Mucosa of descending colon (tissue), 3 donors: Measurements from ENCODE around the gene ARHGAP10. TPM values are rescaled to one million over a fixed set of nuclear protein-coding genes. Genes with fewer than 3 reads are reported as not detected.

Experiments
- ATAC-seq: fragments of 200-7000 bp; cut with Tn5 transposase; one replicate; pipeline ENCODE4 v1.9.1; 2020; ENCODE audit warnings: mild to moderate bottlenecking, moderate library complexity
- DNase-seq, 3 donors: peaks; one replicate each; pipeline ENCODE4 v3.0.0-alpha.2; 2020
- H3K36me3 ChIP-seq: fragments of 200-600 bp; one replicate; pipeline ENCODE4 v1.8.0; 2021; ENCODE audit warnings: low read depth, mild to moderate bottlenecking
- H3K4me1 ChIP-seq: fragments of 200-600 bp; one replicate; pipeline ENCODE4 v1.8.0; 2021; ENCODE audit warnings: low read depth, mild to moderate bottlenecking
- H3K4me3 ChIP-seq: fragments of 200-600 bp; one replicate; pipeline ENCODE4 v1.8.0; 2021; ENCODE audit warnings: mild to moderate bottlenecking
- H3K9me3 ChIP-seq: fragments of 200-600 bp; one replicate; pipeline ENCODE4 v1.8.0; 2021; ENCODE audit warnings: mild to moderate bottlenecking
- CTCF ChIP-seq: fragments of 200-600 bp; IDR thresholded peaks from one replicate; pipeline ENCODE4 v1.8.0; 2022; ENCODE audit warnings: antibody characterized with exemption, mild to moderate bottlenecking
- intact Hi-C, 2 donors: fragments of 100-400 bp; cut with DNase I in 1 of 2; cut with micrococcal nuclease in 1 of 2; formaldehyde crosslinking; loops; one replicate each; pipeline versions ENCODE4 v1.11.0 to v1.11.1; 2022; cut with DNase I, micrococcal nuclease
- total RNA-seq, 3 donors: library from RNA; stranded (reverse); fragmentation: NEBNext Ultra II Directional in 2 of 3; extraction: Animal tissue kit (Norgen Biotek cat#: 25700) in 2 of 3; gene quantifications; one replicate each; pipeline versions ENCODE4 v1.2.1 to v1.2.4, GENCODE V29; 2021 to 2023
- donor health status: DM: no; HTN: no; CAD: no; lungs with moderate emphysema.
- donor health status: DM: no; HTN: no; CAD: no.
- donor health status: DM: no; HTN: yes; CAD: no.

ARHGAP10 gene
- total RNA-seq, 3 donors from 2014 or later, result 3.0 to 66.6 (median 8.1) TPM

- ATAC-seq (no peak), DNase-seq (no peak)
- no peak for TF ChIP-seq CTCF
- Histone ChIP-seq H3K9me3 (no peaks in the 10 kb centered on the region), H3K4me1 (peaks cover 5% of the 10 kb centered on the region), H3K36me3 (no peaks in the 10 kb centered on the region), H3K4me3 (no peak overlapping the region)
- intact Hi-C loops, result no loop called here
These were observed 326.3 kb downstream of the ARHGAP10 start for GRCh38 chr4:148057984-148058859.

- Histone ChIP-seq H3K36me3 (no peaks in the 10 kb centered on the region), H3K4me3 (no peak overlapping the region), H3K9me3 (no peaks in the 10 kb centered on the region), H3K4me1 (no peaks in the 10 kb centered on the region)
- intact Hi-C loops, result no loop called here
- TF ChIP-seq CTCF, result no peak
- no peak for DNase-seq
- no peak for ATAC-seq
These were observed 327.8 kb downstream of the ARHGAP10 start for GRCh38 chr4:148059617-148060180.

- DNase-seq, result peak in 1 of 3 donors; percentile 34
- peak; percentile 70 for ATAC-seq
- no peak overlapping the region for H3K4me3 ChIP-seq
- H3K36me3 ChIP-seq, result no peaks in the 10 kb centered on the region
- intact Hi-C loops, result no loop called here
- H3K4me1 ChIP-seq, result no peaks in the 10 kb centered on the region
- no peak for TF ChIP-seq CTCF
- H3K9me3 ChIP-seq, result no peaks in the 10 kb centered on the region
These were observed 328.6 kb downstream of the ARHGAP10 start for GRCh38 chr4:148060264-148061140.

GRCh38 chr4:148061141-148061481 lies 329.2 kb downstream of the ARHGAP10 start:
- Histone ChIP-seq H3K36me3 (no peaks in the 10 kb centered on the region), H3K9me3 (no peaks in the 10 kb centered on the region), H3K4me1 (no peaks in the 10 kb centered on the region), H3K4me3 (no peak overlapping the region)
- TF ChIP-seq CTCF, result no peak
- peak; percentile 36 for ATAC-seq
- intact Hi-C loops, result no loop called here
- no peak for DNase-seq

- no peak for TF ChIP-seq CTCF
- intact Hi-C loops, result no loop called here
- peak; percentile 24 to 66 (median 48) for DNase-seq
- H3K36me3 ChIP-seq, result no peaks in the 10 kb centered on the region
- no peaks in the 10 kb centered on the region for H3K4me1 ChIP-seq
- no peak overlapping the region for H3K4me3 ChIP-seq
- peak; percentile 73 for ATAC-seq
- H3K9me3 ChIP-seq, result no peaks in the 10 kb centered on the region
These were observed 329.9 kb downstream of the ARHGAP10 start for GRCh38 chr4:148061795-148062194.
